ES-I3 (cell line): ENCODE results near the gene DHCR7.

Experiments
- H3K36me3 ChIP-seq: 2 replicates; pipeline ENCODE4 v1.6.1; 2013; ENCODE audit warnings: mild to moderate bottlenecking, low read length, control low read depth, moderate library complexity; ENCODE audit not compliant: insufficient read depth
- H3K4me1 ChIP-seq: 2 replicates; pipeline ENCODE4 v1.6.1; 2013; ENCODE audit warnings: mild to moderate bottlenecking, control low read depth, low read length; ENCODE audit not compliant: insufficient read depth
- H3K9ac ChIP-seq: 2 replicates; pipeline ENCODE4 v1.6.1; 2013; ENCODE audit warnings: low read depth, mild to moderate bottlenecking, low read length, moderate library complexity
- H3K9me3 ChIP-seq: 2 replicates; pipeline ENCODE4 v1.6.1; 2013; ENCODE audit warnings: mild to moderate bottlenecking, low read length, moderate library complexity; ENCODE audit not compliant: control insufficient read depth, insufficient read depth

Gene DHCR7, protein sequence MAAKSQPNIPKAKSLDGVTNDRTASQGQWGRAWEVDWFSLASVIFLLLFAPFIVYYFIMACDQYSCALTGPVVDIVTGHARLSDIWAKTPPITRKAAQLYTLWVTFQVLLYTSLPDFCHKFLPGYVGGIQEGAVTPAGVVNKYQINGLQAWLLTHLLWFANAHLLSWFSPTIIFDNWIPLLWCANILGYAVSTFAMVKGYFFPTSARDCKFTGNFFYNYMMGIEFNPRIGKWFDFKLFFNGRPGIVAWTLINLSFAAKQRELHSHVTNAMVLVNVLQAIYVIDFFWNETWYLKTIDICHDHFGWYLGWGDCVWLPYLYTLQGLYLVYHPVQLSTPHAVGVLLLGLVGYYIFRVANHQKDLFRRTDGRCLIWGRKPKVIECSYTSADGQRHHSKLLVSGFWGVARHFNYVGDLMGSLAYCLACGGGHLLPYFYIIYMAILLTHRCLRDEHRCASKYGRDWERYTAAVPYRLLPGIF

DNA sequence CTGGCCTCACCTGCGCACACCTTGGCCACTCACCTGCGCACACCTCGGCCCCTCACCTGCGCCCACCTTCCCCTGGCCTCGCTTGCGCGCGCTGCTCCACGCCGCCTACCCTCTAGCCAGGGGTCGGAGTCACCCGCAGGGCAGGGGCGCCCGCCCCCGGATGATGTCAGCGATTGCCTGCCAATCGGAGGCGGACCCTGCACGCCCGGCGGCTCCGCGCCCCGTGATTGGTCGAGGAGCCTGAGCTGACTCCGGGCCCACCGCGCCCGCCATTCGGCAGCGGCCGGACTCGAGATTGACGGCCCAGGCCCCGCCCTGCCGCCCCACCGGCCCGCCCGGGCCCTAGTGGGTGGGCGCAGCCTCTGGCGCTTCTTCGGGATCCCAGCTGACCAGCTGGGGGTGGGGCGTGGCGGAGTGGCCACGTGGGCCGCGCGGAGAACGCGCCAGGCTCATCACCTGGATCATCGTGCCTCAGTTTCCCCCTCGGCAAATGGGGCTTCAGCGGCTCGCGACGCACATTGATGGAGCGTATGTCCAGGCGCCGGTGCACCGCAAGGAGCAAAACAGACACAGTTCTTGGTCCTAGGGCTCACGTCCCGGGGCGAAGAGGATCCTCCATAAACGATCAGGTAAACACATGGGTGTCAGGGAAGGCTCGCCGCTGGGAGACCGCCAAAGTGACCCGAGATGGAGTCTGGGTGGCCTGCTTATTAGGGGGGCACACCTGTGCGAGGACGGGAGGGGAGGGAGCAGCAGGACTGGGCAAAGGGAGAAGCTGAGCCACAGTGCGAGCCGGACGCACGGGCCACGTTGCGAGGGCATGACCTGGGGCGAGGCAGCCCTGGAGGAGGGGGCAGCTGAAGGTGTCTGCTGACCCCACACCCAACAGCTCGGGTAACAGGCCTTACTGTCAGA is at the start of gene DHCR7:
TSS of gene DHCR7 (minus strand) at position 137 of the 915 bp plus-strand sequence. CDS start 3,441 bp downstream, outside the sequence.
- Histone ChIP-seq H3K9me3 (peaks cover 5% of the 10 kb centered on the region), H3K36me3 (peaks cover 18% of the 10 kb centered on the region), H3K4me1 (peaks cover 13% of the 10 kb centered on the region; the same call in 1 of the 2 replicates), H3K9ac (peak within 1 kb of the TSS; percentile 63)

DNA sequence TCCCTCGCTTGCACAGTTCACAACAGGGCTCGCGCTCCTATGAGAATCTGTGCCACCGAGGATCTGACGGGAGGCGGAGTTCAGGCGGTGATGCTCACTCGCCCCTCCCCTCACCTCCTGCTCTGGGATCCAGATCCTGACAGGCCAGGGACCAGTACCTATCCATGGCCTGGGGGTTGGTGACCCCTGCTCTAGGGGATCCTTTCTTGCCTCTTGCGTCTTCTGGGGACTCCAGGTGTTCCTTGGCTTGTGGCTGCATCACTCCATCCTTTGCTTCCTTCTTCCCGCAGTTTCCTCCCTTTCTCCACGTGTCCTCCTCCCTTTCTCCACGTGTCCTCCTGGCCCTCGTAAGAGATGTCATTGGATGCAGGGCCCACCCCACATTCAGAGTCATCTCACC is 48.2 kb upstream of the DHCR7 start:
- peaks cover 4% of the 10 kb centered on the region; the same call in 1 of the 2 replicates for H3K36me3 ChIP-seq

DNA sequence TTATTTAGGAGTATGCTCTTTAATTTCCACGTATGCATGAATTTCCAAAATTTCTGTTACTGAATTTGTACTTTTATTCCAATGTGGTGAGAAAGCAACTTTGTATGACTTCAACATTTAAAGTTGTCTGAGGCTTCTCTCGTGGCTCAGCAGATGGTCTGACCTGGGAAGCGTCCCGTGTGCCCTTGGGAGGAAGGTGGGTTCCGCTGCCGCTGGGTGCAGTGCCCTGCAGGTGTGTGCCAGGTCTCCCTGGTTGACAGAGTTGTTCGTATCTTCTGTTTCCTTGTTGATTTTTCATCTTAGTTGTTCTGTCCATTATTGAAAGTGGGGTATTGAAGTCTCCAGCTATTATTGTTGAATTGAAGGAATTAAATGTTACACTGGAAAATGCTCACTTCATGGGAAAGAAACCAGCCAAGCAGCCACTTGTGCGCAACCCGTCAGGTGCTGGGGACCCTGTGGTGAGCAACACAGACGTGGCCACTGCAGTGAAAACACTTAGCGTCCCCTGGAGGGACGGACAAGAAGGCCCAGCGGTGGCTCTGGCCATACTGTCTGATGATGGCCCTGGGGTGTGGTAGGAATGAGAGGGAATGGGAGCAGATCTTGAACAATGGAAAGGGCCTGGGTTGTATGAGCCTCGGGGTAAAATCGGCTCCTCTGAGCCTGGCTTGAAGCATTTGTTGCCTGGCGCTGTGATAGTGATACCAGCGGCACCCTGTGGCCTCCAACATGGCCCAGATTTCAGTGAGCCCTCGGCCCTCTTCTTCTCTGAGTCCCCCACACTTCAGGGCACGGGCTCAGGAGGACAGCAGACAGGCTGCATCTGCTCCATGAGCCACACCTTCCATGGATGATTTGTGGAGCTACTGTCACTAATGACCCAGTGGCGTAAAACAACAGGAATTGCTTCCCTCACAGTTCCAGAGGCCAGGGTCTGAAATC is 47.4 kb upstream of the DHCR7 start:
- no peaks in the 10 kb centered on the region for H3K4me1 ChIP-seq
- no peaks in the 10 kb centered on the region for H3K9me3 ChIP-seq
- peaks cover 4% of the 10 kb centered on the region; the same call in 1 of the 2 replicates for H3K36me3 ChIP-seq
- H3K9ac ChIP-seq, result no peak overlapping the region

More for the DNA sequence above, 48.2 kb upstream of the DHCR7 start:
- no peaks in the 10 kb centered on the region for H3K4me1 ChIP-seq
- H3K9me3 ChIP-seq, result no peaks in the 10 kb centered on the region
- no peak overlapping the region for H3K9ac ChIP-seq

DNA sequence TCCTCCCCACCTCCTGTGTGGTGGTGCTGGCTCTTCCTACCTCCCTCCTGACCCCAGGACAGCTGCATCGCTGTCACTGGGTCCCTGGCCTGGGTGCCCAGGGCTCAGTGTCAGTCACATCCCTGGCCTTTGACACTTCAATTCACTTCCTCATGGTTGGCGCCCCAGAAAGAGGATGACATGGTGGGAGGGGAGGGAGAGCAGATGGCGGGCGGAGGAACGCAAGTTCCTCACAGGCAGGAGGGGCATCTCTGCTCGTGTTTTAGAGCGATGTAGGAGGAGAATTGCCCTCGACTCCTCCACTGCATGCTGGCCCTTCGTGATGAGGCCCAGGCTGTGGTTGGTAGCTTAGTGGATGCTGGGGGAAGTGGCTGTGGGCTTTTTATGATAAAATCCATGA is 43.7 kb upstream of the DHCR7 start:
- H3K9ac ChIP-seq, result no peak overlapping the region
- peaks cover 4% of the 10 kb centered on the region; the same call in 1 of the 2 replicates for H3K36me3 ChIP-seq
- peaks cover 14% of the 10 kb centered on the region; the same call in 1 of the 2 replicates for H3K4me1 ChIP-seq
- no peaks in the 10 kb centered on the region for H3K9me3 ChIP-seq

DNA sequence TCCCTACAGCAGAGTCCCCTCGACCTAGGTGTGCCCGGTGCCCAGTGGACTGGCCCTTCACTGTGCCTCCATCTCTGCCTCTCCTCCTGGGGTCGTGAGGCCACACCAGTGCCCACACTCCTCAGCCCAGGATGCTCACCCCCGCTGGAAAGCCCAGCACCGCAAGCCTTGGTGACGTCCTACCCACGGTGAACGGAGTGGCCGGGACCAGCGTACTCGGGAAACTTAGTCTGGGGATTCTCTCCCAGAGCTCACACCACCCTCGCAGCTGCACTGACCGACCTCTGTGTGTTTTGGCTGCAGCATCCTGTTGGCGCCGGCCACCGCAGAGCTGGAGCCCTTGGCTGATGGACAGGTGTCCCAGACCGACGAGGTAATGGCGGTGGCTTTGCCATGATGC is 43.3 kb upstream of the DHCR7 start:
- peaks cover 14% of the 10 kb centered on the region; the same call in 1 of the 2 replicates for H3K4me1 ChIP-seq
- H3K9me3 ChIP-seq, result no peaks in the 10 kb centered on the region
- no peak overlapping the region for H3K9ac ChIP-seq
- H3K36me3 ChIP-seq, result peaks cover 4% of the 10 kb centered on the region; the same call in 1 of the 2 replicates

DNA sequence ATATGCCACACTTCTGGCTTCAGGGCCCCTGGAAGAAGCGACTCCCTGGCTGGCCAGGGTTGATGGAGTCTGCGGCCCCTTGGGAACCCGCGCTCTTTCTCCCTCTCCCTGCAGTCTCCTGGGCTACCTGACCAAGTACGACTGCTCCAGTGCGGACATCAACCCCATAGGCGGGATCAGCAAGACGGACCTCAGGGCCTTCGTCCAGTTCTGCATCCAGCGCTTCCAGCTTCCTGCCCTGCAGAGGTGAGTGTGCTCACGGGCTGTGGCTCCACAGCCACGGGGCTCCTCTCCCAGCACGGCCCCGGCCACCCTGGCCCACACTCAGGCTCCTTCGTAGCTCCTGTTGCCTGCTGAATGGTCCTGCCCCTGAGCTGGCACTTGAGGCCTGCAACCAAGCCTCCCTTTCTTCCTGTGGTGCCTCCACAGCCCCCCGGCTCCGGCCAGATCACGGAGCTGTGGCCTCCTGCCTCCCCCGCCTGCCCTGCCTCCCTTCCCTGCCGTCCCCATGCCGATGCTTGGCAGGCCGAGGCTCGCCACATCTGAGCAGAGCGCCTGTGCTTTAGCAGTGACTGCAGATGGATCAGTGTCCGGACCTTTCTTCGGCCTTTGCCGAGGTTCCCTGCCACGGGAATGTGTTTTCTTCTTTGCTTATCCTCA is 42.7 kb upstream of the DHCR7 start:
- Histone ChIP-seq H3K4me1 (peaks cover 14% of the 10 kb centered on the region; the same call in 1 of the 2 replicates), H3K9me3 (no peaks in the 10 kb centered on the region), H3K9ac (no peak overlapping the region), H3K36me3 (peaks cover 4% of the 10 kb centered on the region; the same call in 1 of the 2 replicates)

DNA sequence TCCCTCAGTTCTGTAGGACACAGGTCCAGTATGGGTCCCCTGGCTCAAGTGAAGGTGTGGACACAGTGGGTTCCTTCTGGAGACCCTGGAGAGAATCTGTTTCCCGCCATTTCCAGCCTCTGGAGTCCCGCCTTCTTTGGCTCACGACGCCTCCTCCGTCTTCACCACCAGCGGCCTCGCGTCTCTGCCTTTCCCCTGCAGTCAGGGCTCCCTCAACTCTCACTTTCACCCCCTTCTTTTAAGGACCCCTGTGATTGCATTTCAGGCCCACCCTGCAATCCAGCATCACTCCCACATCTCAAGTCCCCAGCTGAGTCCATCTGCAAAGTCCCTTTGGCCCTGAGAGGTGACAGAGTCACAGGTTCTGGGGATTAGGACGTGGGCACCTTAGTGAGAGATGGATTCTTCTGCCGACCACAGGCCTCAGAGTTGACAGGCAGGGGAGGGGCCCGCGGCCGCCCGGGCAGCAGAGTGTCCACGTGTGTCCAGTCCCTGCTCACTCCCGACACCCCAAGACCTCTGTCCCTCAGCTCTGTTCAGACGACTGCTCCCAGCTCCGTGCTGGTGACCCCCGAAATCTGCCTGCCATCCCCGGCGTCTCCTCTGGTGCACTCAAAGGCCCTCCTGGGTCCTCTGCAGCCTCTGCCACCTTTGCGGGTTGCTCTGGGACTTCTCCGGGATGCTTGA is 42.0 kb upstream of the DHCR7 start:
- Histone ChIP-seq H3K4me1 (peaks cover 14% of the 10 kb centered on the region; the same call in 1 of the 2 replicates), H3K9me3 (no peaks in the 10 kb centered on the region), H3K9ac (no peak overlapping the region), H3K36me3 (peaks cover 4% of the 10 kb centered on the region; the same call in 1 of the 2 replicates)

DNA sequence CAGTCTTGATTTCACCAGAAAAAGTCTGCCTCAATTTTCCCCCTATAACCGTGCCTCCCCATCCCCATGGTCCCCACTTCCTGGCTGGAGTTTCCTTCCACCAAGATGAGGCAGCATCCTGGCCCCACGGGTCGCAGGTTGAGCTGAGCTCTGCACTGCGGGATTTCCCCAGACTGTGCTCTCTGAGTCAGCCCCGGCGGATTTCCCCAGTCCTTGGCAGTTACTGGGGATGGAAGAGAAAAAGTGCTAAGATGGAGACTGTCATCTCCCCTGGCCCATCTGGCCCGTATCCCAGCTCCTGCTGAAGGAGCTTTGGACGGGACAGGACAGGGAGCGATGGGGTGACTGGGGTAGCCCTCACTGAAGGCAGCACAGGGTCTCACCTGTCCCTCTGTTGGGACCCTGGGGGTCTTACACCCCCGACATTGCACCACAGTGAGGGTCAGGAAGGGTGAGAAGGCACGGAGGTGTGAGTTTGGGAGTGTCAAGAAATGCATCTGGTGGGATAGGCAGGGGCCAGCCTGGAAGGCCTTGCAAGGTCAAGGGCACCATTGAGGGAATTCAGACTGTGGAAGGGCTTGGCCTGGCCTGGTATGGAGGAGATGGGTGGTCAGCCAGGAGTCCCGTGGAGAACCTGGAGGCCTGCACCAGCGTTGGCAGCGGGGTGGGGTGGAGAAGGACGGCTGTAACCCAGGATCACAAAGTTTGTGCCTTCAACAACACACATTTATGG is 41.3 kb upstream of the DHCR7 start:
- Histone ChIP-seq H3K36me3 (peaks cover 4% of the 10 kb centered on the region; the same call in 1 of the 2 replicates), H3K9me3 (no peaks in the 10 kb centered on the region), H3K4me1 (peaks cover 14% of the 10 kb centered on the region; the same call in 1 of the 2 replicates), H3K9ac (no peak overlapping the region)

DNA sequence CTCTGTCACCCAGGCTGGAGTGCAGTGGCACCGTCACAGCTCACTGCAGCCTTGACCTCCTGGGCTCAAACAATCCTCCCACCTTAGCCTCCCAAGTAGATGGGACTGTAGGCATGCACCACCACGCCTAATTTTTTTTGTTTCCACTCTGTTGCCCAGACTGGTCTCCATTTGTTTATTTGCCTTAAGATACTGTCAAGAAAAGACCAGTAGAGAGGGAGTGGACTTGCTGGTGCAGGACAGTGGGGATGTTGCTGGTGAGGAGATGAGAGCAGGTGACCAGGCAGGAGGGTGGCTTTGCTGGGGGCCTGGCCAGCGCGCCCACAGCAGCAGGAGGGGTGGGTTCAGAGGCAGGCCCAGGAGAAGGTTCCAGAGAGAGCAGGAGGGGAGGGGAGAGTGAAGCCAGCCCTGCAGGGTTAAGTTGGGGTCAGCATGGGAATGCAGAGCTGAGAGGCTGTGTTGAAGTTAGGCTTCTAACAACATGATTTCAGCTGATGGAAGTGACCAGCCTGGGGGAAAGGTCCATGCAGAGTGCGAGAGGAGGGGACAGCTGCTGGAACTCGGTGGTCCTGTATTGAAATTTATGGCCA is 40.6 kb upstream of the DHCR7 start:
- Histone ChIP-seq H3K9ac (no peak overlapping the region), H3K9me3 (no peaks in the 10 kb centered on the region), H3K4me1 (peaks cover 14% of the 10 kb centered on the region; the same call in 1 of the 2 replicates), H3K36me3 (peaks cover 4% of the 10 kb centered on the region; the same call in 1 of the 2 replicates)

DNA sequence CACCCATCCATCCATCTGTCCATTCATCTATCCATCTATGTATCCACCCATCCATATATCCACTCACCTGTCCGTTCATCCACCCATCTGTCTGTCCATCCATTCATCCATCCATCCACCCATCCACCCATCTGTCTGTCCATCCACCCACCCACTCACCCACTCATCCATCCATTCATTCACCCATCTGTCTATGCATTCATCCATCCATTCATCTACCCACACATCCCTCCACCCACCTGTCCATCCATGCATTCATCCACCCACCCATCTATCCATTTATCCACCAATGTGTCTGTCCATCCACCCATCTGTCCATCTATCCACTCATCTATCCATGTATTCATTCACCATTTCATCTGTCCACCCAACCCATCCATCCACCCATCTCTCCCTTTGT is 38.1 kb upstream of the DHCR7 start:
- H3K9ac ChIP-seq, result no peak overlapping the region
- H3K4me1 ChIP-seq, result peaks cover 14% of the 10 kb centered on the region; the same call in 1 of the 2 replicates
- H3K9me3 ChIP-seq, result no peaks in the 10 kb centered on the region
- H3K36me3 ChIP-seq, result peaks cover 6% of the 10 kb centered on the region; the same call in 1 of the 2 replicates

DNA sequence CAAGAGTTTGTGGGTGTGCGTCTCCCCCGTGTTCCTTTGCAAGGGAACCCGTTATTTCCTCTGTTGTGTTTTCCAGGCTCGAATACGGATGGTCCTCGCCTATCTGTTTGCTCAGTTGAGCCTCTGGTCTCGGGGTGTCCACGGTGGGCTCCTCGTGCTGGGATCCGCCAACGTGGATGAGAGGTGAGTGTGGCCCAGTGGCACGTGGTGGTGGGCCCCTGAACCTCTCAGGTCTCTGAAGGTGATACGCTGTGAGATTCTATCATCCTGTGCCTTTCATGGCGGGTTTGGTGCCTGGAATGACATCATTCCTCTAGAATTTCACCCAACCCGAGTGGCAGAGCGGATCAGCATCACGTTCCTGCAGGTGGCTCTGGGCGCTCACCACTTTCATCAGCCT is 37.3 kb upstream of the DHCR7 start:
- H3K36me3 ChIP-seq, result peaks cover 6% of the 10 kb centered on the region; the same call in 1 of the 2 replicates
- H3K9ac ChIP-seq, result no peak overlapping the region
- peaks cover 14% of the 10 kb centered on the region; the same call in 1 of the 2 replicates for H3K4me1 ChIP-seq
- no peaks in the 10 kb centered on the region for H3K9me3 ChIP-seq

DNA sequence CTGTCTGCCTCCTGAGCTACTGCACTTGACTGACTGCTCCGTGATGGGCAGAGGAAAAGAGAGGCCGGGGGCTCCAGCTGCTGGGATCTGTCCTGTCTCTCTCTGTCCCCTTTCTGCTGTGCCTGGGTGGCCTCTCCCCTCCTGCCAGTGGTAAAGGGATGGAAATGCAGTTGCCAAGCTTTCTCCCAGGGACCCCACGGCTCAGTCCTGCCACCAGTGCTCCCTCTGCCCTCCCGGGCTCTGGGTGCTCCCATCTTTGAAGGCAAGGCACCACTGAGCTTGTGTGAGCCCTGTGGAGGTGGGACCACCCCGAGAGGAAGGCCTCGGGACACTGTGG is 36.8 kb upstream of the DHCR7 start:
- Histone ChIP-seq H3K9me3 (no peaks in the 10 kb centered on the region), H3K9ac (no peak overlapping the region), H3K36me3 (peaks cover 6% of the 10 kb centered on the region; the same call in 1 of the 2 replicates), H3K4me1 (peaks cover 14% of the 10 kb centered on the region; the same call in 1 of the 2 replicates)
